ENCODE data around the gene NLRP6.
"Not testable (repeated sequence)": the region's sequence is repeated elsewhere in the genome, so short reads cannot be mapped to it uniquely, and the experiment has no call there.

The NLRP6 gene

DNA sequence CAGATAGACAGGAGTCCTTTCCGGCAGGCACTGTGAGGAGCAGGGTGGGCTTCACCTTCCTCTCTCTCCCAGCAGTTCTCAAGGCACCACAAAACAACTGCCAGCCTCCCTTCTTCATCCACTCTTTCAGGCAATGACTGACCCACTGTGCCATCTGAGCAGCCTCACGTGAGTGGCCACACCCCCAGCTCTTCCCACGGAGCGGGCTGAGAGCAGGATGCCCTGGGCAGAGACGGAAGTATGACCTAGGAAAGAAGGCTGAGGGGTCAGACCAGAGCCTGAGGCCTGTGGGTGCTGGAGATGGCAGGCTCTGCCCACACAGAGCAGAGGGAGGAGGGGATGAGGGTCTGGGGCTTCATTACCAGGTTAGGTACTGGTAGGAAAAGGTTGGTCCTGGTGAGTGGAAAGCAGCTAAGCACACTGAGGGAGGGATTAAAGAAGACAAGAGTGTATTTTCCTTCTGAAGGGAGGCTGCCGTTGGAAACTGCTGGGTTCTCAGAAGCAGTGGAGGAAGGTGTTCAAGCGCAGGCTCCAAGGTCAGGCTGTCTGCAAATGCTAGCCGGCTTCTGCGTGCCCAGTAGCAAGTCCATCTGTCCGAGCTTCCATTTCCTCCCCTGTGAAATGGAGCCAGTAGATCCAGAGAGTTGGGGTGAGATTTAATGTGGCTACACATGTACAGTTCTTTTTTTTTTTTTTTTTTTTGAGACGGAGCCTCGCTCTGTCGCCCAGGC is 4.6 kb downstream of the NLRP6 start:
- no peak for DNase-seq (ENCODE audit: low read depth)
- H3K4me3 ChIP-seq (ENCODE audit: low read length), result no peak overlapping the region
- TF ChIP-seq, protein P1, sequence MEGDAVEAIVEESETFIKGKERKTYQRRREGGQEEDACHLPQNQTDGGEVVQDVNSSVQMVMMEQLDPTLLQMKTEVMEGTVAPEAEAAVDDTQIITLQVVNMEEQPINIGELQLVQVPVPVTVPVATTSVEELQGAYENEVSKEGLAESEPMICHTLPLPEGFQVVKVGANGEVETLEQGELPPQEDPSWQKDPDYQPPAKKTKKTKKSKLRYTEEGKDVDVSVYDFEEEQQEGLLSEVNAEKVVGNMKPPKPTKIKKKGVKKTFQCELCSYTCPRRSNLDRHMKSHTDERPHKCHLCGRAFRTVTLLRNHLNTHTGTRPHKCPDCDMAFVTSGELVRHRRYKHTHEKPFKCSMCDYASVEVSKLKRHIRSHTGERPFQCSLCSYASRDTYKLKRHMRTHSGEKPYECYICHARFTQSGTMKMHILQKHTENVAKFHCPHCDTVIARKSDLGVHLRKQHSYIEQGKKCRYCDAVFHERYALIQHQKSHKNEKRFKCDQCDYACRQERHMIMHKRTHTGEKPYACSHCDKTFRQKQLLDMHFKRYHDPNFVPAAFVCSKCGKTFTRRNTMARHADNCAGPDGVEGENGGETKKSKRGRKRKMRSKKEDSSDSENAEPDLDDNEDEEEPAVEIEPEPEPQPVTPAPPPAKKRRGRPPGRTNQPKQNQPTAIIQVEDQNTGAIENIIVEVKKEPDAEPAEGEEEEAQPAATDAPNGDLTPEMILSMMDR (conservative IDR thresholded peaks at IDR 0.05; ENCODE audit: low read depth, low read length), result no peak

DNA sequence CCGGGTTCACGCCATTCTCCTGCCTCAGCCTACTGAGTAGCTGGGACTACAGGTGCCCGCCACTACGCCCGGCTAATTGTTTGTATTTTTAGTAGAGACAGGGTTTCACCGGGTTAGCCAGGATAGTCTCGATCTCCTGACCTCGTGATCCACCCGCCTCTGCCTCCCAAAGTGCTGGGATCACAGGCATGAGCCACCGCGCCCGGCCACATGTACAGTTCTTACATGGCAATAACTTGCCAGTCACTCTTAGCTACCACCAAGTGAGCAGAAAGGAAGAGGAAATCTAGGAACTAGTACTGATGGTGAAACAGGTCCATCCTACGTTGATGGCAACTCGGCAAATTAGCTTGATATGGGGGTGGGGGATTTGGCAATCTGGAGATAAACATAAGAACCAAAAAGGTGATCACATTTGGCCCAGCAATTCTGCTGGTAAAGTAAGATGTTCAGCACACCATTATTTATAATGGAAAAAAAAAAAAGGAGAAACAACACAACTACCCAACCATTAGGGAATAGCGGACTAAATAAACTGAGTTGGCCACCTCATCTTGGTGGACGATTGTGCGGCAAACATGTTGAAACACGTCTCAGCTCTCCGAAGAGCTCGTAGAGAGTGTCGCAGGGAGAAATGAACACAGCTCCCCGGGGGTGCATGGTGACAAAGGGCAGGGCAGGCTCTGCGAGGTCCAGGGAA is 5.3 kb downstream of the NLRP6 start:
- no peak overlapping the region for H3K4me3 ChIP-seq (ENCODE audit: low read length)
- DNase-seq (ENCODE audit: low read depth), result no peak
- TF ChIP-seq, protein P1 (conservative IDR thresholded peaks at IDR 0.05; ENCODE audit: low read depth, low read length), result no peak

DNA sequence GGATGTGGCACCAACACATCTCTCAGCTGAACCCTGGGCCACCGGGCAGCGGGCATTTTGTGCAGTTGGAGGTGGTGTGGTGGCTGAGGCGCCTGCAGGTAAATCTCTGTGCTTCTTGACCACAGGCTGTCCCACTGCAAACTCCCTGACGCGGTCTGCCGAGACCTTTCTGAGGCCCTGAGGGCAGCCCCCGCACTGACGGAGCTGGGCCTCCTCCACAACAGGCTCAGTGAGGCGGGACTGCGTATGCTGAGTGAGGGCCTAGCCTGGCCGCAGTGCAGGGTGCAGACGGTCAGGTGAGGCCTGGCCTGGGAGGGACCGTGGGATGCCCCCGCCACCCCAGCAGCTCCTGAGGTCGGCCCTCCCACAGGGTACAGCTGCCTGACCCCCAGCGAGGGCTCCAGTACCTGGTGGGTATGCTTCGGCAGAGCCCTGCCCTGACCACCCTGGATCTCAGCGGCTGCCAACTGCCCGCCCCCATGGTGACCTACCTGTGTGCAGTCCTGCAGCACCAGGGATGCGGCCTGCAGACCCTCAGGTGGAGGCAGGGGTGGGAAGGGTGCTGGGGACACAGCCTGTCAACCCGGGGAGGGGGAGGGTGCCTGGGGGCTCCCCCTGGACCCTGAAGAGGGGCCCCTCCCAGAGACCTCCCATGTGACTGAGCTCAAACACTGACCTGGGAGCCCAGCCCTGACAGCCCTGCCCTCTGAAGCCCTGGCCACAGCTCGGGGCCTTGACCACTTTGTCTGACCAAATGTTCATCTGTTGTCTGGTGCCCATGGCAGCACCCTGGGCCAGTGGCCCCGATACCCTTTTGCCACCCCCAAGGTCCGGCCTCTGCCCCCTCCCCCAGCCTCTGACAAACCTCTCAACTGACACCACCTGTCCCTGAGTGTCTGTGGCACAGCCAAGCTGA is 6.2 kb downstream of the NLRP6 start:
- TF ChIP-seq, protein P1 (conservative IDR thresholded peaks at IDR 0.05; ENCODE audit: low read depth, low read length), result no peak
- DNase-seq (ENCODE audit: low read depth), result no peak

DNA sequence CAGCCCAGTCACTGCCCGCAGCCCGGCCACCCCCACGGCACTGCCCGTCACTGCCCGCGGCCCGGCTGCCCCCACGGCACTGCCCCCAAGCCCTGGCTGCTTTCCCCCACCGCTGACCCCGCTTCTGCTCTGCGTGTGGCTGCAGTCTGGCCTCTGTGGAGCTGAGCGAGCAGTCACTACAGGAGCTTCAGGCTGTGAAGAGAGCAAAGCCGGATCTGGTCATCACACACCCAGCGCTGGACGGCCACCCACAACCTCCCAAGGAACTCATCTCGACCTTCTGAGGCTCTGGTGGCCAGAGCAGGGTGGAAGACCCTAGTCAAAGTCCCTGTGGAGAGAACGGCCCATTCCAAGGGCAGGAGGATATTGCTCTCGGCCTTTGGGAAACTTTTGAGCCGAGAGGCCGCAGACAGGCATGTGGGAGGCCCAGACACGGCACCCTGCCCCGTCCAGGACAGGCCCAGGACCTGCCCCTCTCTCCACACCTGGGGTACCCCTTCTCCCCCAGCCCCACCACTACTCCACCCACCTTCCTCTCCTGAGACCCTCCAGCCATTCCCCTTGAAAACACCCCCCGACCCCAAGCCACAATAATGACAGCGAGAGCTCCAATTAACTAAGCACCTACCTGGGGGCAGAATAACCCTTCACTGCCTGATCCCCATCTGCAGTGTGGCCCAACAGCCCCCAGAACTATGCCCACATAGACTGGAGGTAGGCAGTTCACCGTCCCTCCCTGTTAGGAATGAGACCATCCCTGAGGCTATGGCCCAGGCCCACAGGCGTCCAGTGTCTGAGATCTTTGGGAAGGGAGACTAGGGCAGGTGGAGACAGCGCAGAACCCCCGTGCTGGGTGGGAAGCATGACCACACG is 7.0 kb downstream of the NLRP6 start:
- TF ChIP-seq, protein P1 (conservative IDR thresholded peaks at IDR 0.05; ENCODE audit: low read depth, low read length), result no peak
- no peak overlapping the region for H3K4me3 ChIP-seq (ENCODE audit: low read length)
- no peak for DNase-seq (ENCODE audit: low read depth)

More for the DNA sequence above, 6.2 kb downstream of the NLRP6 start:
- no peak overlapping the region for H3K4me3 ChIP-seq (ENCODE audit: low read length)

DNA sequence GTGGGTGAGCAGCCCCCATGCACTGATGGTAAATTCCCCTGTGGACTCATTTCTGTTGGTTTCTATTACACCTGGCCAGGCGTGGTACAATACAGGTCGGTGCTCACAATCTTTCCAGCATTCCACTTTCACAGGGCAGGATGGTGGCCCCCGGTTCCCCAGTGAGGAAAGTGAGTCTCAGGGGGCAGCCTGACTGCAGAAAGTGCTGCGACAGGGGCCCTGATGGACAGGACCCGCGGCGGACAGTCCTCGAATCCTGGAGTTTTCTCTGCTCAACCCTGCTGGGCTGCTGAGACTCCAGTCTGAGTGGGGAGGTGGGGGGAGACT is 7.7 kb downstream of the NLRP6 start:
- TF ChIP-seq, protein P1 (conservative IDR thresholded peaks at IDR 0.05; ENCODE audit: low read depth, low read length), result no peak
- no peak overlapping the region for H3K4me3 ChIP-seq (ENCODE audit: low read length)
- no peak for DNase-seq (ENCODE audit: low read depth)

DNA sequence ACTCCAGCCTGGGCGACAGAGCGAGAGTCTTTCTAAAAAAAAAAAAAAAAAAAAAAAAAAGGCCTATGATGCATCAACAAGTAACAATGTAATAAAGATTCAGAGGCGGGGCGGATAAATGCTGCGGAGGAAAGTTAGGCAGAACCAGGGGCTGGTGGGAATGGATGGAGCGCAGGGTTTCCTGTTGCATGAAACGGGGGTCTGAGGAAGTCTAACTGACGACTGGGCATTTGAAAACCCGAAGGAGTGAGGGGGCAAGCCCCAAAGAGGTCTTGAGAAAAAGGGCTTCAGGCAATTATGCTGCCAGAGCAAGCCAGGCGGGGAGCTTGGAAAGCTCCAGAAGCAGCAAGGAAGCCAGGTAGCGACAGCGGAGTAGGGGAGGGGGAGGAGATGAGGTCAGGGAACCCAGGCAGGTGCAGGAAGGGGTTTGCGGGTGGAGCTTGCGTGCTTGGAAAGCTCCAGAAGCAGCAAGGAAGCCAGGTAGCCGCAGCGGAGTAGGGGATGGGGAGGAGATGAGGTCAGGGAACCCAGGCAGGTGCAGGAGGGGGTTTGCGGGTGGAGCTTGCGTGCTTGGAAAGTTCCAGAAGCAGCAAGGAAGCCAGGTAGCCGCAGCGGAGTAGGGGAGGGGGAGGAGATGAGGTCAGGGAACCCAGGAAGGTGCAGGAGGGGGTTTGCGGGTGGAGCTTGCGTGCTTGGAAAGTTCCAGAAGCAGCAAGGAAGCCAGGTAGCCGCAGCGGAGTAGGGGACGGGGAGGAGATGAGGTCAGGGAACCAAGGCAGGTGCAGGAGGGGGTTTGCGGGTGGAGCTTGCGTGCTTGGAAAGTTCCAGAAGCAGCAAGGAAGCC is 9.0 kb downstream of the NLRP6 start:
- DNase-seq (ENCODE audit: low read depth), result not testable (repeated sequence)

More for the DNA sequence above, 9.0 kb downstream of the NLRP6 start:
- not testable (repeated sequence) for H3K4me3 ChIP-seq (ENCODE audit: low read length)

Measured in retinal pigment epithelial cell (primary cell).